AG09319 (cell line): Measurements from ENCODE around the gene KIF17.

Experiments
- DNase-seq: peaks from one replicate; pipeline ENCODE4 v3.0.0-alpha.2; 2010; ENCODE audit warnings: low read depth; ENCODE audit errors: extremely low read depth
- TF ChIP-seq, protein P1 (sequence below): IDR thresholded peaks from 2 replicates; pipeline ENCODE4 v1.5.1; 2011; ENCODE audit warnings: low read depth, mild to moderate bottlenecking, inconsistent platforms, low read length, moderate library complexity

The KIF17 gene

DNA sequence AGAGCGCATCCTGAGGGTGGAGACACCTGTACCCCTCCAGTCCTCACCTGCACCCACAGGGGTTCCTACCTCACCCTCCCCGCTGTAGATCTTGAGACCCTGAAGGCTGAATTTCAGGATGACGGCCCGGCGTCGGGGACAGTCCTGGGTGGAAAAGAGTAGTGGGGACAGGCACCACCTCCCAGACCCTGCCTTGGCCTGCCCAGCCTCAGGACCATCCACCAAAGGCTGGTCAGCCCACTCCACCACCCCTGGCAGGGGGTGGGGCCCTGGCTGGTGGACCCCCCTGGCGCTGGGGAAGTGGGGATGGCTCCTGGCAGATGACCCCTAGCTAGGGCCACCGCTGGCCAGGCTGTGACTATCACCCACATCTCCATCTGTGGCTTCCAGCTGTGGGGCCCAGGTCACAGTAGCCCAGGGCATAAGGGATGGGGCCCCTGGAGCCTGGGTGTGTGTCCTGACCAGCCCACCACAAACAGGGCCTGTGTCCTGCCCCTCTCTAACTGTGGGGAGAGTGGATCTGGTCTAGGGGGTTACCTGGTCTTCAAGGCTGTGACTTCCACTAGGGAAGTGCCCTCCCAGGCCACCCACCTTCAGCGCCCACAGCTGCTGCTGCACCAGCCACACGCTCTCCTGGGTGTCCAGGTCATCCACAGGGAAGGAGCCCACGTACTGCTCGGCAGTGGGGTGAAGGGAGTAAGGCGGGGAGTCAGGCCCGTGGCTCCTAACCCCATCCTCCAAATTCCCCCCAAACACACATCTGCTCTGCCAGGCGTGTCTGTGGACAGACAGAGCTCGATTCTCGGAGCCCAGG, 9.3 kb upstream of the KIF17 start:
- TF ChIP-seq, protein P1, sequence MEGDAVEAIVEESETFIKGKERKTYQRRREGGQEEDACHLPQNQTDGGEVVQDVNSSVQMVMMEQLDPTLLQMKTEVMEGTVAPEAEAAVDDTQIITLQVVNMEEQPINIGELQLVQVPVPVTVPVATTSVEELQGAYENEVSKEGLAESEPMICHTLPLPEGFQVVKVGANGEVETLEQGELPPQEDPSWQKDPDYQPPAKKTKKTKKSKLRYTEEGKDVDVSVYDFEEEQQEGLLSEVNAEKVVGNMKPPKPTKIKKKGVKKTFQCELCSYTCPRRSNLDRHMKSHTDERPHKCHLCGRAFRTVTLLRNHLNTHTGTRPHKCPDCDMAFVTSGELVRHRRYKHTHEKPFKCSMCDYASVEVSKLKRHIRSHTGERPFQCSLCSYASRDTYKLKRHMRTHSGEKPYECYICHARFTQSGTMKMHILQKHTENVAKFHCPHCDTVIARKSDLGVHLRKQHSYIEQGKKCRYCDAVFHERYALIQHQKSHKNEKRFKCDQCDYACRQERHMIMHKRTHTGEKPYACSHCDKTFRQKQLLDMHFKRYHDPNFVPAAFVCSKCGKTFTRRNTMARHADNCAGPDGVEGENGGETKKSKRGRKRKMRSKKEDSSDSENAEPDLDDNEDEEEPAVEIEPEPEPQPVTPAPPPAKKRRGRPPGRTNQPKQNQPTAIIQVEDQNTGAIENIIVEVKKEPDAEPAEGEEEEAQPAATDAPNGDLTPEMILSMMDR, result no peak
- DNase-seq, result no peak

DNA sequence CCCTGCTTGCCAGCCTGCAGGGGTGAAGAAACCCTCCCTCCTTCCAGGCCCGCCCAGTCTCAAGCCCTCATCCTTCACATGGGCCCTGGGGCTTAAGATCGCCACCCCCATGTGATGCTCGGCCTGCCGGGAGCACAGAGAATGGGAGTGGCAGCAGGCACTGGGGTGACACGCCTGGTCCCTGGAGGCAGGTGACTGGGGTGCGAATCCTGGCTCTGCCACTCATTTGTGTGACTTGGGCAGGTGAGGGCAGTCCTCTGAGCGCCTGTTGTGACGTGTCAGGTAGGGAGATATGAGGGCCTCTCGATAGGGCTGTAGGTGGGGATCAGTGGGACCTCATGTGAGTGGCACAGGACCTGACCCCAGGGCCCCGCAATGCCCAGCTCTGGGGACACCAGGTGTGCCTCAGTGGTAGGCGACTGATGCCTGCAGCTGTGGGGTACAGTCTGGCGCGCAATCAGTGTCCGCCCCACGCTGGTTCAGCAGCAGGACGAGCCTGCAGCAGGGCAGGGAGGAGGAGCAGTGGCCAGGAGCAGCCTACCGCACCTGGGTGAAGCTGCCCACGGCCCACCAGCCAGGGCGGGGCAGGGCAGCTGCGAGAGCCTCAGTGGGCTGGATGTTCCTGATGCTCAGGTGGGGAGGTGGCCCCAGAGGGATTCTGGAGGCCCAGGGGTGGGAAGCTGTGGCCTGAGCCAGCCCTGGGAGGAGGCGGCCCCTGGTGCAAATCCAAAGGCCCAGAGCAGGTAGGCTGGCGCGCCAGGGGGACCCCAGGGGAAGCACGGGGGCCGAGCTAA, 8.5 kb upstream of the KIF17 start:
- no peak for DNase-seq
- TF ChIP-seq, protein P1, result no peak

DNA sequence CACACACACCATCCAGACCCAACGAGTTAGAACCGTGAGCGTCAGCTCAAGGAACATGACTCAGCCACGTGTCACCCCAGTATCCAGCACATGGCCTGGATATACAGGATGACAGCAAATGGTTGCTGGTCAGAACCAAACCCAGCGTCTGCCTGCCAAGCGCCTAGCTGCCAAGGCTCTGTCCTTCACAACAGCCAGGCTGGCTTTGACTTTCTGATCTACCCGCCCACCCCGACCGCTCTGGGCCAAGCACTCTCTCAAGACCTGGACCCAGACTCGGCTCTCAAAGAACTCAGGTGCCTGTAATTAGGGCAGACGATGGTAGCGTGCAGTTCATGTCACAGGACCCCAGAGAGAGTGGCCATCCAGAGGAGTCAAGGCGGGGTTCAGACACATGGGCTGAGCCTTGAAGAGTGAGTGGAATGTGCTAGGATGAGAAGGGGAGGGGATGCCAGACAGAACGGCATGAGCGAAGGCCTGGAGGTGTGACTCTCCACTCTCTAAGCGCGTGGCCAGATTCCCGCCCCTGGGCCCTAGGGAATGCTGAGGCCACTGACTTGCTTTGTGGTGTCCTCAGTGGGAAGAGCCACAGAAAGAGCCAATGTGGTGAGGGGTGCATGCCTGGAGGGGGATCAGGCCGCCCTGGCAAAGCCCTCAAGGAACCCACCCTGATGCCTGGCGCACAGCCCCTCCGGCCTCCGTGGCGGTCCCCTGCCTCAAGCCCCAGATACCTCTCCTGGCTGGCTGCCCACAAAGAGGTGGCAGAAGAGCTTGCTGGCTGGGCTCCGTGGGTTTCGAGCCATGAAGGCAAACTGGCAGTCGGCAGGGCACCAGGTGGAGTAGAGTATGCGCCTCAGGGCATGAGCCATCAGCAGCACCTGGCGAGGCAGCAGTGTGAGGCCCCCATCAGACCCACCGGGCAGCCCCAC, 7.6 kb upstream of the KIF17 start:
- DNase-seq, result no peak
- TF ChIP-seq, protein P1, result no peak

DNA sequence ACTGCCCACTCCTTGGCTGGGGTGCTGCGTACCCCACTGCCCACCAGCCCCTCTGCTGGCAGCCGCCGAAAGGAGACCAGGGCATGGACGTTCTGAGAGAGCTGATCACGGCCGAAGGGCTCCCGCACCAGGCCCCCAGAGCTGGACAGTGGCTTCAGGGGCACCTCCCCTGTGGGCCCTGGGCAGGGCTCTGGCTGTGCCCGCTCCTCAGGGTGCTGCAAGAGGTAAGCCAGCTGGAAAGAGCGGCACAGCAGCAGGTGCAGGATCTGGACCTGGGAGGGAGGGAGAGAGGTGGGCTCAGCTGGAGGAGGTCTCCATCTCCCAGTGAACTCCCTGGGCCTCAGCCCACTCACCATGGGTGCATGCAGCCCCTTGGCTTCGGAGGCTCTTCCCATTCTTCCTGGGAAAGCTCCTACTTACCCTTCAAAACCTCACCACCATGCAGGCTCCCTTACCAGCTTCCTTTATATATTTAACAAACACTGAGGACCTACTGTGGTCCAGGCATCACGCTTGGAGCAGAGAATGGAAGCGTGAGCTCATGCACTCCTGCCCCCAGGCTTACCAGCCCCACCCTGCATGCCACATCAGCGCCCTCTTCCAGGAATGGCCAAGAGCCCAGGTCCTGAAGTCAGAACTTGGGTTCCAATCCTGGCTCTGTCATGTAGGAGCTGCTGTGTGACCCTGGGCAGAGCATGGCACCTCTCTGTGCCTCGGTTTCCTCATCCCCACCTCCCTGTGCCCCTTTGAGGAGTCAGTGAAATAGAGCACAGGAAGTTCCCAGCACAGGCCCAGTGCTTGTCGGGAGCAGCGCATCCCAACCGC, 6.8 kb upstream of the KIF17 start:
- TF ChIP-seq, protein P1, result no peak
- no peak for DNase-seq

DNA sequence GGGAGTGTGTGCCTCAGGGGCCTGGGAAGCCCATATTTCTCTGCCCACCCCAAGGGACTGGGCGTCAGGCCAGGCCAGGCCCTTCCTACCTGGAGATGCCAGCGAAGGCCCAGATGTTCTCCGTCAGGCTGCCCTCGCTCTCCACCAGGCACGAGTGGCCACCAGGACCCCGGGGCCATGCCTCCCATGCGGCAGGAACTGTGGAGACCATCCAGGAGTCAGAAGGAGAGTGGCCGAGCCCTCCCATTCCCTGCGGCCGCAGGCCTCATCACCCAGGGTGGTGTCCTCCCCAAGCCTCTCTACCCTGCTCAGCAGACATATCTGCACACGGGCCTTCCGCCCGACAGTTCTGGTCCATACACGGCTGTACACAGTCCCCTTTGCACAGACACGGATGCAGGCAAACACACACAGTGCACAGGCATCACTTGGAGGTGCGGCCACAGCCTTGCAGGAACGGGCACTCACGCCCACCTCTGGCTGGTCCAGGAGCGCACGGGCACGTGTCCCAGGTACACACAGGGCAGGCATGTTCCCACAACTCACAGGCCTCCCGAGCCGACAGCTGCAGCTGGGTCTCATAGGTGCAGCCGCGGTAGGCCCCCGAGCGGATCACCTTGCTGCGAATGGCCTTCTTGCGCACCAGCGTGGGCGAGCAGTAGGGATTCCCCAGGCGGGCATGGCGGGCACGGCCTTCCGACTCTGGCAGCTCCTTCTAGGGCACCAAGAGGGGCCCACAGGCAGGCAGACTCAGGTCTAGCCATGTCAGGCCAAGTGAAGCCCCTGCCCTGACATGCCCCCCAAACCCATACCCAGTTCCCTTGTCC, 5.9 kb upstream of the KIF17 start:
- no peak for DNase-seq

More for the DNA sequence above, 5.9 kb upstream of the KIF17 start:
- TF ChIP-seq, protein P1, result no peak
